Activated T-helper 1 cell treated with anti-CD3 and anti-CD28 coated beads, Interleukin-12 subunit alpha, Interleukin-12 subunit beta, Interleukin-2, Interleukin-4 antibody, amounts not matched to agents 30 ng/mL and 10 ng/mL and 1 ng/mL, durations not matched to agents 14 hours and 24 hours and 36 hours (primary cell): ENCODE data around the gene CNBP. TPM values are rescaled to one million over a fixed set of nuclear protein-coding genes. Genes with fewer than 3 reads are reported as not detected.
A peak's percentile ranks its signal among the peaks of the same experiment; 100 is the strongest.
"Not testable (repeated sequence)": the region's sequence is repeated elsewhere in the genome, so short reads cannot be mapped to it uniquely, and the experiment has no call there.

Experiments used
- DNase-seq: peaks from one replicate; pipeline ENCODE4 v3.0.0; 2021; ENCODE audit warnings: low spot score
- H3K27ac Mint-ChIP-seq: one replicate; pipeline ENCODE4 v1.8.0; 2021; ENCODE audit warnings: mild to moderate bottlenecking, mixed read lengths
- H3K27me3 Mint-ChIP-seq: one replicate; pipeline ENCODE4 v1.8.0; 2022; ENCODE audit warnings: mild to moderate bottlenecking, moderate library complexity, mixed read lengths; ENCODE audit not compliant: insufficient read depth
- H3K36me3 Mint-ChIP-seq: one replicate; pipeline ENCODE4 v1.8.0; 2021; ENCODE audit warnings: low read depth, mixed read lengths
- H3K4me1 Mint-ChIP-seq: one replicate; pipeline ENCODE4 v1.8.0; 2021; ENCODE audit warnings: low read depth, mixed read lengths
- H3K4me3 Mint-ChIP-seq: one replicate; pipeline ENCODE4 v1.8.0; 2021; ENCODE audit warnings: mild to moderate bottlenecking, moderate library complexity, mixed read lengths
- H3K9me3 Mint-ChIP-seq: one replicate; pipeline ENCODE4 v1.8.0; 2021; ENCODE audit warnings: mixed read lengths
- intact Hi-C: fragments of 100-400 bp; cut with micrococcal nuclease; formaldehyde crosslinking; loops from one replicate; pipeline ENCODE4 v1.15.1; 2024
- total RNA-seq: library from RNA; stranded (reverse); gene quantifications from 2 replicates; pipeline ENCODE4 v1.2.3, GENCODE V29; 2022

The CNBP gene
- total RNA-seq, 1 donor from 2014 or later = 408 TPM

- H3K4me3 Mint-ChIP-seq = peak overlapping the region; percentile 97
- no peak for DNase-seq
- peaks cover 44% of the 10 kb centered on the region for H3K36me3 Mint-ChIP-seq
- H3K4me1 Mint-ChIP-seq = peaks cover 46% of the 10 kb centered on the region
- intact Hi-C loops = loop anchor here (2.0 to 5.0 kb wide), 4 partner anchors 133 to 1710 kb away; partner anchors contain the start of genes ACAD9 and ATP2C1
- peak overlapping the region; percentile 98 for H3K27ac Mint-ChIP-seq
- no peaks in the 10 kb centered on the region for H3K27me3 Mint-ChIP-seq
- no peaks in the 10 kb centered on the region for H3K9me3 Mint-ChIP-seq
Measured at GRCh38 chr3:129181819-129182218, 1.9 kb downstream of the CNBP start.

DNA sequence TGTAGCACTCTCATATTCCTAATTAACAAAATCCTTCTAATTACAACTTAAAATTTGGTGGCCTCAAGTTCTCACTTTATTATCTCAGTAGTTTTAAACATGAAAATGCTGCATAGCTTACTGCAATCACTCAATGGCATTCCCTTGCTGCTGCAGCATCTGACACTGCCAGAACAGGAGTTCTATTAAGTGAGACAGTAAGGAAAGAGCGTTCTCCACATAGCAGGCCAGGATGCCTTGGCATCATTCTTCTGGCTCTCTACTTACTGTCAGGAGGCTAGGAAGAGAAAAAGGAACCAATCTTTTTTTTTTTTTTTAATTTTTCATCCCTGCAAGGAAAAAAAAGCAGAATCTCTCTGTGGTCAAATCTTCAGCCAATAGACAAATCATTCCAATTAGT, 3.2 kb downstream of the CNBP start:
- Mint-ChIP-seq H3K36me3 (peaks cover 57% of the 10 kb centered on the region), H3K9me3 (no peaks in the 10 kb centered on the region), H3K27me3 (no peaks in the 10 kb centered on the region), H3K4me1 (peaks cover 59% of the 10 kb centered on the region), H3K27ac (peak overlapping the region; percentile 40), H3K4me3 (peak overlapping the region; percentile 97)
- intact Hi-C loops = loop anchor here (5.0 kb wide), 3 partner anchors 217 to 1712 kb away; partner anchors contain the start of genes ACAD9 and ATP2C1
- DNase-seq = no peak

DNA sequence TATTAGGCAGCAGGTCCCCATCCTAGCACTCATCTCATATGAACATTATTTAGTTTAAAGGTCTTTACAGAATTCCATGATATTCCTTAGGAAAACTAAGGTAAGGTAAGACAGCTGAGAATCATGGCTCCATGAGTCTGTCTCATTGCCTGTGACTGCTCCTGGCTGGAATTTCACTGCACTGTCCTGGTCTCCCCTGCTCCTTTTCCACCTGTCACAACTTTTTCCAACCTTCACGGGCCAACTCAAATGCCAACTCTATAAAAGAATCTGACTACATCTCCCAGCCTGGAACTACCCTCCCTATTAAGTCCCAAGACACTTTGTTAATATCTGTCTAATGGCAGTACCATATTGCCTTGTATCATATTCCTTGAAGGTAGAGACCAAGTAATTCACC, 7.6 kb downstream of the CNBP start:
- intact Hi-C loops = no loop called here
- DNase-seq = no peak
- peak overlapping the region; percentile 54 for H3K27ac Mint-ChIP-seq
- no peak overlapping the region for H3K4me3 Mint-ChIP-seq
- peaks cover 62% of the 10 kb centered on the region for H3K4me1 Mint-ChIP-seq
- no peaks in the 10 kb centered on the region for H3K27me3 Mint-ChIP-seq
- H3K9me3 Mint-ChIP-seq = no peaks in the 10 kb centered on the region
- peaks cover 51% of the 10 kb centered on the region for H3K36me3 Mint-ChIP-seq

DNA sequence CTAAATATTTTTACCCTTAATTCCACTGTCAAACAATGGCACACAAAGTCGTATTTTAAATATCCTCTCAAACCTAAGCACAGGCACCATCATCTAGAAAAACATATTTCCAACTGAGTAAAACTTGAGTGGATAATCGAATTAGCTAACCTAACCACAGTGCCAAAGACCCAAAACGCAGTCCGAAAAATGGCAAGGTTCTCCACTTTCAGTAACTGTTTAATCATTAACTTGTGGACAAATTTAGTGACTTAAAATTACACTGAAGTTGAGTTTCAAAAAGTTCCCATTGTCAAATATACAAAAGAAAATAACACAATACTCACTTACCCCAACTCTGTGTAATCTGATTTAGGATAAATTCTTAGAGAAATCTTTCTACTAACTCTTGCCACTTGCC, 10.0 kb downstream of the CNBP start:
- H3K27ac Mint-ChIP-seq = no peak overlapping the region
- DNase-seq = no peak
- H3K4me1 Mint-ChIP-seq = peaks cover 46% of the 10 kb centered on the region
- no peaks in the 10 kb centered on the region for H3K27me3 Mint-ChIP-seq
- no peak overlapping the region for H3K4me3 Mint-ChIP-seq
- no peaks in the 10 kb centered on the region for H3K9me3 Mint-ChIP-seq
- intact Hi-C loops = no loop called here
- peaks cover 55% of the 10 kb centered on the region for H3K36me3 Mint-ChIP-seq

- Mint-ChIP-seq H3K4me3 (no peak overlapping the region), H3K36me3 (peaks cover 54% of the 10 kb centered on the region), H3K27me3 (no peaks in the 10 kb centered on the region), H3K4me1 (peaks cover 46% of the 10 kb centered on the region), H3K9me3 (no peaks in the 10 kb centered on the region), H3K27ac (no peak overlapping the region)
- intact Hi-C loops = no loop called here
- DNase-seq = no peak
Measured at GRCh38 chr3:129173206-129173605, 10.5 kb downstream of the CNBP start.

DNA sequence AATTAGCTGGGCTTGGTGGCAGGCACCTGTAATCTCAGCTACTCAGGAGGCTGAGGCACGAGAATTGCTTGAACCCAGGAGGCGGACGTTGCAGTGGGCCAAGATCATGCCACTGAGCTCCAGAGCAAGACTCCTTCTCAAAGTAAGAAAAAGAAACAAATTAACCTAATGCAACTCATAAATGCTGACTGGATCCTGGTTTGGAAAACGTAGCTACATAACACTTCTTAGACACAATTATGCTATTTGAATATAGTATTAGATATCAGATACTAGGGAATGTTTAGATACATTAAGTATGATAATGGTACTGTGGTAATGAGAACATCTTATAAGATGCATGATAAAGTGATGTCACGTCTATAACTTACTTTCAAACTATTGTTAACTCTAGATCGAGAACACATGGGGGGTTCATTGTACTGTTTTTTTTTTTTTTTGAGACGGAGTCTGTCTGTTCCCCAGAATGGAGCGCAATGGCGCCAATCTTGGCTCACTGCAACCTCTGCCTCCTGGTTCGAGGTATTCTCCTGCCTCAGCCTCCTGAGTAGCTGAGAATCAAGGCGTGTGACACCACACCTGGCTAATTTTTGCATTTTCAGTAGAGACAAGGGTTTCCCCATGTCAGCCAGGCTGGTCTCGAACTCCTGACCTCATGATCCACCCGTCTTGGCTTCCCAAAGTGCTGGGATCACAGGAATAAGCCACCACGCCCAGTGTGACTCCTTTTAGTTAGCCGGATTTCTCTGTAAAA, 16.9 kb downstream of the CNBP start:
- Mint-ChIP-seq H3K4me3 (no peak overlapping the region), H3K36me3 (peaks cover 45% of the 10 kb centered on the region), H3K27me3 (no peaks in the 10 kb centered on the region), H3K9me3 (no peaks in the 10 kb centered on the region), H3K27ac (no peak overlapping the region), H3K4me1 (peaks cover 22% of the 10 kb centered on the region)
- intact Hi-C loops = no loop called here
- DNase-seq = no peak

- peaks cover 40% of the 10 kb centered on the region for H3K36me3 Mint-ChIP-seq
- H3K27ac Mint-ChIP-seq, H3K4me3 Mint-ChIP-seq, DNase-seq, H3K27me3 Mint-ChIP-seq, intact Hi-C loops, H3K9me3 Mint-ChIP-seq: not testable (repeated sequence)
- H3K4me1 Mint-ChIP-seq = peaks cover 18% of the 10 kb centered on the region
Measured at GRCh38 chr3:129165594-129165993, 18.1 kb downstream of the CNBP start.

- Mint-ChIP-seq H3K4me3 (no peak overlapping the region), H3K36me3 (peaks cover 31% of the 10 kb centered on the region), H3K4me1 (peaks cover 25% of the 10 kb centered on the region), H3K9me3 (no peaks in the 10 kb centered on the region), H3K27me3 (no peaks in the 10 kb centered on the region), H3K27ac (no peak overlapping the region)
- intact Hi-C loops = no loop called here
- DNase-seq = no peak
Measured at GRCh38 chr3:129164500-129164899, 19.2 kb downstream of the CNBP start.

- Mint-ChIP-seq H3K9me3 (no peaks in the 10 kb centered on the region), H3K4me1 (peaks cover 34% of the 10 kb centered on the region), H3K27ac (peak overlapping the region; percentile 99), H3K27me3 (no peaks in the 10 kb centered on the region), H3K4me3 (peak overlapping the region; percentile 97), H3K36me3 (peaks cover 27% of the 10 kb centered on the region)
- DNase-seq = no peak
- intact Hi-C loops = no loop called here
Measured at GRCh38 chr3:129162729-129163579, 20.7 kb downstream of the CNBP start.

DNA sequence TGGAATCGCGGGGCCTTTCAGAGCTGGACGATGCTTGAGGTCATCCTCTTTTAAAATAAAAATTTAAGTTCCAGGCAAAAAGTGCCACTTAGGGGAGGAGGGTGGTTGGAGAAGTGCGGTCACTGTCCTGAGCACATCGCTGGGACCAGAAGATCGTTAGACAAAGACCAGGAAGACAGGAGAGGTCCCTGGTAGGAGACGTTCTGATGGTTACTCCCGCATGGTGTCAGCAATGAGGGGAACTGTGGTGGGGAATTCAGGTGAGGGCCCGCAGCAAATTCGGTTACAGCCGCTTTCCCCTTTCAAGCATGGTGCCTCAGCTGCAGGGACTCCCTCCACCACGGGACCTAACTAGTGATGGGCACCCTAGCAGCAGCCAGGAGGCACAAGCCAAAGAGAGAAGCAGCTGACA, 21.8 kb downstream of the CNBP start:
- peaks cover 34% of the 10 kb centered on the region for H3K4me1 Mint-ChIP-seq
- H3K9me3 Mint-ChIP-seq = no peaks in the 10 kb centered on the region
- intact Hi-C loops = loop anchor here (1.0 kb wide), 13 partner anchors 22 to 545 kb away; partner anchors contain the start of genes ACAD9, COPG1, HMCES and IFT122
- peak overlapping the region; percentile 99 for H3K27ac Mint-ChIP-seq
- peak; percentile 15 for DNase-seq
- no peaks in the 10 kb centered on the region for H3K27me3 Mint-ChIP-seq
- peaks cover 23% of the 10 kb centered on the region for H3K36me3 Mint-ChIP-seq
- peak overlapping the region; percentile 97 for H3K4me3 Mint-ChIP-seq

DNA sequence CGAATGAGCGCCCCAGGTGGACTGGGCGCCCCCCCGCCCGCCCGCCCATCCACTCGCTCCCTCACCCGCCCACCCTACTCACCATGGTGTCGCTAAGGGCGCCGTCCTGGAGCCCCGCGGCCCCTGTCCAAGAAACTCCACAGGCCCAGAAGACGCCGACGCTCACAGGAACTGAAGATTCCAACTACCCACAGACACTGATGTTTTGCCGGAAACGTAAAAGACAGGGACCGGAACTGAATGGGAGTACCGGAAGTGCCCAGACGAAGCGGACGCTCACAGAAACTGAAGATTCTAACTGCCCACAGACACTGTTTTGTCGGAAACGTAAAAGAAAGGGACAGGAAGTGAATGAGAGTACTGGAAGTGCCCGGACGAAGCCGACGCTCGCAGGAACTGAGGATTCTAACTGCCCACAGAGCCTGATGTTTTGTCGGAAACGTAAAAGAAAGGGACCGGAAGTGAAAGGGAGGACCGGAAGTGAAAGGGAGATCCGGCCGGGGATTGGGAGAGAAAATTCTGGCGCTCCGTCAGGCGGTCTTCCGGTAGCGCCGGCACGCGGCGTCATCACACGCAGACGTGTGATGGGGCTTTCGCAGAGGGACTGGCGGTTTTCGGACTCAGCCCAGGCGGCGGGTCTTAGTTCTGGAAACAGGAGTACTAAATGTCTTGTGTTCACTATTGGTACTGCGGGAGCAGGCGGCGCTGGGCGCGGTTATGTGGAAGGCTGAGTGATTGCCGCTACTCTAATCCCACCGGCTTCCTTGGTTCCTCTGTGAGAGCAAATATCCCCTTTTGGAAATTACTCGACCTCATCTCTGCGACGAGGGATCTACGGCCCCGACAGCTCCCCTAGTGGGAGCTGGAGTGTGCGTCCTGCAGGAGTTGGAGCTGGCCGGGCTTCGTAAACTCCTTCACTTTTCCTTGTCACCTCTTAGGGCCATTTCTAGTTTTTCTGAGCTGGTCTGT, 22.5 kb downstream of the CNBP start, which contains the start of gene ISY1:
ISY1 (minus strand) TSS at position 173 of the 969 bp plus-strand sequence; CDS start at position 85, 88 bp downstream.
- peak; percentile 88 for DNase-seq
- Mint-ChIP-seq H3K27ac (peak within 1 kb of the TSS; percentile 99), H3K4me3 (peak within 1 kb of the TSS; percentile 97), H3K9me3 (no peaks in the 10 kb centered on the region), H3K36me3 (peaks cover 19% of the 10 kb centered on the region), H3K4me1 (peaks cover 34% of the 10 kb centered on the region), H3K27me3 (no peaks in the 10 kb centered on the region)
- intact Hi-C loops = loop anchor here (1.0 kb wide), 13 partner anchors 23 to 544 kb away; partner anchors contain the start of genes ACAD9, COPG1, HMCES and IFT122

DNA sequence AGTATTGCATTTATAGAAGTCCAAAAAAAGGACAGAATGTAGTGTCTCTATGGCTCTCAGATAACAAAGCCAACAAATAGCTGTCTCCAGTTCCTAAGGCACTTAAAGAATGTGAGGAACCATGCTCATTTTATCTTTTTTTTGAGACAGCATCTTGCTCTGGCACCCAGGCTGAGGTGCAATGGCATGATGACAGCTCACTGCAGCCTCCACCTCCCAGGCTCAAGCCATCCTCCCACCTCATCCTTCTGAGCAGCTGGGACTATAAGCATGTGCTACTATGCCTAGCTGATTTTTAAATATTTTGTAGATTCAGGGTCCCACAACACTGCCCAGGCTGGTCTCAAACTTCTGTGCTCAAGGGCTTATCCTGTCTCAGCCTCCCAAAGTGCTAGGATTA, 38.9 kb downstream of the CNBP start:
- Mint-ChIP-seq H3K27me3 (no peaks in the 10 kb centered on the region), H3K4me1 (no peaks in the 10 kb centered on the region), H3K4me3 (no peak overlapping the region), H3K36me3 (peaks cover 24% of the 10 kb centered on the region), H3K9me3 (no peaks in the 10 kb centered on the region), H3K27ac (no peak overlapping the region)
- intact Hi-C loops = no loop called here
- no peak for DNase-seq
